ENCODE results near the gene IMPA2.

DNA sequence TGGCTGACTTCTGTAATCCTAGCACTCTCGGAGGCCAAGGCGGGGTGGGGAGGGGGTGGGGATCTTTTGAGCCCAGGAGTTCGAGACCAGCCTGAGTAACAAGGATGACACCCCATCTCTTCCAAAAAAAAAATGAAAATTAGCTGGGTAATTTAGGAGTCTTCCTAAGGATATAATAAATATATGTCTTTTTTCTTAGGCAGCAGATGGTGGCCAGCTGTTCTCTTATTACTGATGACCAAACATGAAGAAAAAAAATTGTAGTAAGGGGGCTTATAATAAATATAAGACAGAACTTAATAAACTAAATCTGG, 4.2 kb upstream of the IMPA2 start:
- TF ChIP-seq, protein P1, sequence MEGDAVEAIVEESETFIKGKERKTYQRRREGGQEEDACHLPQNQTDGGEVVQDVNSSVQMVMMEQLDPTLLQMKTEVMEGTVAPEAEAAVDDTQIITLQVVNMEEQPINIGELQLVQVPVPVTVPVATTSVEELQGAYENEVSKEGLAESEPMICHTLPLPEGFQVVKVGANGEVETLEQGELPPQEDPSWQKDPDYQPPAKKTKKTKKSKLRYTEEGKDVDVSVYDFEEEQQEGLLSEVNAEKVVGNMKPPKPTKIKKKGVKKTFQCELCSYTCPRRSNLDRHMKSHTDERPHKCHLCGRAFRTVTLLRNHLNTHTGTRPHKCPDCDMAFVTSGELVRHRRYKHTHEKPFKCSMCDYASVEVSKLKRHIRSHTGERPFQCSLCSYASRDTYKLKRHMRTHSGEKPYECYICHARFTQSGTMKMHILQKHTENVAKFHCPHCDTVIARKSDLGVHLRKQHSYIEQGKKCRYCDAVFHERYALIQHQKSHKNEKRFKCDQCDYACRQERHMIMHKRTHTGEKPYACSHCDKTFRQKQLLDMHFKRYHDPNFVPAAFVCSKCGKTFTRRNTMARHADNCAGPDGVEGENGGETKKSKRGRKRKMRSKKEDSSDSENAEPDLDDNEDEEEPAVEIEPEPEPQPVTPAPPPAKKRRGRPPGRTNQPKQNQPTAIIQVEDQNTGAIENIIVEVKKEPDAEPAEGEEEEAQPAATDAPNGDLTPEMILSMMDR (IDR thresholded peaks at IDR 0.05), result no peak
- TF ChIP-seq POLR2A (IDR thresholded peaks at IDR 0.05), result no peak

Measured in right lobe of liver (tissue), 4 donors.